AG04450 (cell line): ENCODE data around the gene FAM240B. TPM values are rescaled to one million over a fixed set of nuclear protein-coding genes. Genes with fewer than 3 reads are reported as not detected.

Source experiments
- CTCF ChIA-PET: fragments of 300-600, 350-600 bp; formaldehyde crosslinking; extraction: SDS; loops from one replicate; lab custom pipeline; 2022; ENCODE audit warnings: antibody characterized with exemption, inconsistent platforms; lab: Charles Lee
- POLR2A ChIA-PET: fragments of 350-600 bp; formaldehyde crosslinking; extraction: SDS; loops from one replicate; lab custom pipeline; 2021; ENCODE audit warnings: antibody characterized with exemption, inconsistent platforms; lab: Yijun Ruan, JAX
- DNase-seq: peaks from one replicate; pipeline ENCODE4 v3.0.0-alpha.2; 2011; ENCODE audit warnings: low read depth, low spot score
- H3K27ac ChIP-seq: one replicate; pipeline ENCODE4 v1.5.1; 2012; ENCODE audit warnings: low read depth, low read length, control low read depth
- H3K27me3 ChIP-seq: one replicate; pipeline ENCODE4 v1.6.0; 2012; ENCODE audit warnings: low read length; ENCODE audit not compliant: control insufficient read depth, insufficient read depth
- H3K4me3 ChIP-seq: 2 replicates; pipeline ENCODE4 v1.5.1; 2011; ENCODE audit warnings: mild to moderate bottlenecking, low read depth, low read length, control low read depth
- H3K9me3 ChIP-seq: 2 replicates; pipeline ENCODE4 v1.5.1; 2012; ENCODE audit warnings: low read length; ENCODE audit not compliant: control insufficient read depth, insufficient read depth
- CTCF ChIP-seq: IDR thresholded peaks from 2 replicates; pipeline ENCODE4 v1.5.1; 2011; ENCODE audit warnings: low read depth, low read length, control low read depth, inconsistent platforms
- polyA plus RNA-seq: library from polyadenylated mRNA; depleted of rRNA; stranded (reverse); fragments of >200 nt; gene quantifications from 2 replicates; pipeline ENCODE4 v1.2.3, GENCODE V29; 2011

FAM240B gene
- polyA plus RNA-seq, 1 experiment, result not detected

DNA sequence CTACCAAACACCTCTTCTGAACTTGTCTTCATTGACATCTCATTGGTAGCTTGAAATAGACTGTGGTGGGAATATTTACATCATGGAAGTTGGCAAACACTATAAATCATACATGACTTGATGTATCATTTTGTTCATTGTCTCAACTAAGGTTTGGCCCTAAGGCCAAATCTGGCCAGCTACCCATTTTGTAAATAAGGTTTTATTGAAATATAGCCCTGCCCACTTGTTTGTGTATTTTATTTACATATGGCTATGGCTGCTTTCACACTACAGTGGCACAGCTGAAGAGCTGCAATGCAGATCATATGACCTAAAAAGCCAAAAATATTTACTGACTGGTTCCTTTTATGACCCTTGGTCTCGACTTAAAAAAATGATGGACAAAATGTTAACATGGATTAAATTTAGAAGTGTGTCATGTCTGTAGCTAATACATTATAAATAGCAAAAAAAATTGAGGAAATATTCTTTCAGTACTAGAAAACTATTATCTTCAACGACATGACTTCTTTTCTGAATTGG is 22.1 kb downstream of the FAM240B start:
- peaks cover 6% of the 10 kb centered on the region for H3K27me3 ChIP-seq
- POLR2A ChIA-PET, result no interaction called here
- no peak for TF ChIP-seq CTCF
- no peak overlapping the region for H3K27ac ChIP-seq
- CTCF ChIA-PET, result interaction anchor here (1.6 kb wide), 1 partner anchor 26 kb away, joined by 4 read pairs; no protein-coding TSS in a partner anchor
- H3K9me3 ChIP-seq, result no peaks in the 10 kb centered on the region
- no peak overlapping the region for H3K4me3 ChIP-seq
- DNase-seq, result no peak

DNA sequence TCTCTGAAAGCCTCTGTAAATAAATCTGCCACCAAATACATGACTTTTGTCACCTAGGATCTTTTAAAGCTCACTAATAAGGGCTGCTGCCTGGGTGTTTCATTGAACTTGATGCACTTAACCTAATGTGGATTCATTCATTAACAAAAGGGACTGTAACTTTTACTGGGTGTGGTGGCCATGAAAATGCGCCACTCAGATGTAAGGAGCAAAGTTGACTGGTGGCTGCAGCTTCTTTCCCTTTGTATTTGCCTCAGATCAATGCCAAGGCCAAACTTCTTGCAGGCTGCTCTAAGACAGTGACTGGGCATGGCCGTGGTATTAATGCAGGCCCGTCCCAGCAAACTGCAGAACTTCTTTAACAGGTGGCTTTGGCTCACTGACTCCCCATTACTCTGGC is 22.9 kb downstream of the FAM240B start:
- no peak overlapping the region for H3K27ac ChIP-seq
- DNase-seq, result no peak
- no peaks in the 10 kb centered on the region for H3K9me3 ChIP-seq
- H3K4me3 ChIP-seq, result no peak overlapping the region
- POLR2A ChIA-PET, result no interaction called here
- TF ChIP-seq CTCF, result no peak
- CTCF ChIA-PET, result interaction anchor here (1.6 kb wide), 1 partner anchor 25 kb away, joined by 4 read pairs; no protein-coding TSS in a partner anchor
- H3K27me3 ChIP-seq, result peaks cover 2% of the 10 kb centered on the region

DNA sequence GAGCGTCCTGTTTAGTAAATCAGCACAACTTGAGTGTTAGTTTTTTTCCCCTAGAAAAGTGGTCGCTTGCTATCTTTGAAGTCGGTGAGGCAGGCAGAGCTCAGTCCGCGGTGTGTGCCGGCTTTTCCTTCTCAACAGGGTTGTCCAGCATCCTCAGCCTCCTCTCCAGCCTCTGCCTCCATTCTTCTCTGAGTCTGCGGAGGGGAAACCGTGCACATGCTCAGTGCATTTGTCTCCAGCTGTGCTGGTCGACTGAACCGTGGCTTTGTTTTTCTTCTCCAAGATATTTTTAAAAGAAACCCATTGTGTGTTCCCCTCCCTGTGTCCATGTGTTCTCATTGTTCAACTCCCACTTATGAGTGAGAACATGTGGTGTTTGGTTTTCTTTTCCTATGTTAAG is 25.3 kb downstream of the FAM240B start:
- H3K9me3 ChIP-seq, result no peaks in the 10 kb centered on the region
- POLR2A ChIA-PET, result no interaction called here
- TF ChIP-seq CTCF, result no peak
- CTCF ChIA-PET, result no interaction called here
- H3K4me3 ChIP-seq, result no peak overlapping the region
- H3K27me3 ChIP-seq, result peaks cover 6% of the 10 kb centered on the region
- H3K27ac ChIP-seq, result no peak overlapping the region
- no peak for DNase-seq

DNA sequence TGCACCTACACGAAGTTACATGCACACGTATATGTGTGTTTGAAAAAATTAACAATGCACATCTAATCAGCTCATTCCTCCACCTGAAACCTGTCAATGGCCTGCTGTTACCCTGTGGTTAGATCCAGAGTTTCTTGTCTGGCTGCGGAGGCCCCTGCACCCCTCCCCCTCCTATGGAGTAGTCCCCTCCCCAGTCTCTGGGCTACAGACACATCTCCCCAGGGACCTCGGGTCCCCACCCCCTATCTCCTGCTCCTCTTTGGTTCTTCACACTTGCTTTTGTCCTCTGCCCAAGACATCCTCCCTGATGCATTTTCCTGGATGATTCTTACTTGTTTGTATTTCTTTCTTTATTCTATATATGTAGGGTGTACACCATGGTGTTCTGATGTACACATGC is 27.2 kb downstream of the FAM240B start:
- H3K27me3 ChIP-seq, result peaks cover 6% of the 10 kb centered on the region
- DNase-seq, result no peak
- no peak for TF ChIP-seq CTCF
- no peak overlapping the region for H3K27ac ChIP-seq
- H3K9me3 ChIP-seq, result no peaks in the 10 kb centered on the region
- no peak overlapping the region for H3K4me3 ChIP-seq
- ChIA-PET POLR2A (no interaction called here), CTCF (no interaction called here)

DNA sequence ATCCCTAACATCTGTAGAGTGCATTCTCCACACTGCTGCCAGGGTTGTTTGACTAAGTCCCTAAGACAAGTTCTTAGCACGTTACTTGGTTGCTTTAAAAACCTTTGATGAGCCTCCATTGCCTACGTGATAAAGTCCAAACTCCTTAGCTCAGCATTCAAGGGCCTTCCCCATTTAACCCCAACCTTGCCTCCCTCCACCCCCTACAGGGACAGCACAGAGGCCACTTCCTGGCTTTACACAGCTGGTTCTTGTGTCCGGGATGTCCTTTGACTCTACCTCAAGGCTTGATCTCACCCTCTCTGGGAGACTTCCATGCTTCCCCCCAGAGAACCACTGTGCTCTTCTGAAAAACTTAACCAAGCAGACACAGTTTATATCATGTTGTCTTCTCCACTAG is 29.4 kb downstream of the FAM240B start:
- H3K27ac ChIP-seq, result no peak overlapping the region
- H3K27me3 ChIP-seq, result peaks cover 6% of the 10 kb centered on the region
- no peak for TF ChIP-seq CTCF
- POLR2A ChIA-PET, result no interaction called here
- CTCF ChIA-PET, result interaction anchor here (0.8 kb wide), 1 partner anchor 19 kb away, joined by 3 read pairs; no protein-coding TSS in a partner anchor
- H3K9me3 ChIP-seq, result no peaks in the 10 kb centered on the region; the same call in 1 of the 2 replicates
- no peak overlapping the region for H3K4me3 ChIP-seq
- no peak for DNase-seq
